Calu3 (cell line): ENCODE measurements around the gene NAALADL2. TPM values are rescaled to one million over a fixed set of nuclear protein-coding genes. Genes with fewer than 3 reads are reported as not detected.

ENCODE experiments used
- BruUV-seq: library from RNA; stranded (reverse); fragments of 400-500 nt; replicated peaks from 2 replicates; lab custom pipeline; 2021; lab: Mats Ljungman, UMichigan
- CTCF ChIA-PET: fragments of 300-600 bp; sonication (Branson Sonifier 250); formaldehyde crosslinking; loops from one replicate; lab custom pipeline; 2022; ENCODE audit warnings: antibody characterized with exemption; lab: Charles Lee
- DNase-seq: peaks from one replicate; pipeline ENCODE4 v3.0.0; 2022
- H3K27ac Mint-ChIP-seq: one replicate; pipeline ENCODE4 v1.8.0; 2022; ENCODE audit warnings: mixed read lengths; ENCODE audit not compliant: unreplicated experiment
- H3K27me3 Mint-ChIP-seq: one replicate; pipeline ENCODE4 v1.8.0; 2022; ENCODE audit warnings: mixed read lengths; ENCODE audit not compliant: unreplicated experiment
- H3K36me3 Mint-ChIP-seq: one replicate; pipeline ENCODE4 v1.8.0; 2022; ENCODE audit warnings: mild to moderate bottlenecking, moderate library complexity, mixed read lengths; ENCODE audit not compliant: insufficient read depth, unreplicated experiment
- H3K4me1 Mint-ChIP-seq: one replicate; pipeline ENCODE4 v1.8.0; 2022; ENCODE audit warnings: mild to moderate bottlenecking, low read depth, mixed read lengths; ENCODE audit not compliant: unreplicated experiment
- H3K4me3 Mint-ChIP-seq: one replicate; pipeline ENCODE4 v1.8.0; 2022; ENCODE audit warnings: mild to moderate bottlenecking, low read depth, moderate library complexity, mixed read lengths; ENCODE audit not compliant: unreplicated experiment
- H3K9me3 Mint-ChIP-seq: one replicate; pipeline ENCODE4 v1.8.0; 2022; ENCODE audit warnings: low read depth, mixed read lengths; ENCODE audit not compliant: unreplicated experiment
- CTCF ChIP-seq: fragments of 200-600 bp; IDR thresholded peaks from one replicate; pipeline ENCODE4 v1.8.0; 2022; ENCODE audit warnings: antibody characterized with exemption; ENCODE audit not compliant: unreplicated experiment
- intact Hi-C: fragments of 100-400 bp; cut with micrococcal nuclease; formaldehyde crosslinking; loops from one replicate; pipeline ENCODE4 v1.10.0; 2022; ENCODE audit not compliant: unreplicated experiment
- total RNA-seq: library from RNA; stranded (reverse); gene quantifications from 2 replicates; pipeline ENCODE4 v1.2.3, GENCODE V29; 2022

NAALADL2 gene
- total RNA-seq, 1 experiment from 2014 or later: 36.9 TPM

GRCh38 chr3:175735866-175736265, 876.7 kb downstream of the NAALADL2 start:
- Mint-ChIP-seq H3K9me3 (peaks cover 13% of the 10 kb centered on the region), H3K27ac (peak overlapping the region; percentile 74), H3K4me3 (no peak overlapping the region), H3K4me1 (peaks cover 42% of the 10 kb centered on the region), H3K36me3 (no peaks in the 10 kb centered on the region), H3K27me3 (no peaks in the 10 kb centered on the region)
- no peak for TF ChIP-seq CTCF
- DNase-seq: no peak
- intact Hi-C loops: loop anchor here (5.0 to 10.0 kb wide), 3 partner anchors 239 to 1321 kb away; no protein-coding TSS in a partner anchor
- CTCF ChIA-PET: no interaction called here
- no TSS peak for BruUV-seq

GRCh38 chr3:175737646-175738572, 878.8 kb downstream of the NAALADL2 start:
- H3K27ac Mint-ChIP-seq: peak overlapping the region; percentile 83
- CTCF ChIA-PET: interaction anchor here (0.8 to 1.1 kb wide), 3 partner anchors 12 to 787 kb away, joined by 3 to 7 read pairs (median 3); no protein-coding TSS in a partner anchor
- no peaks in the 10 kb centered on the region for H3K36me3 Mint-ChIP-seq
- H3K4me1 Mint-ChIP-seq: peaks cover 54% of the 10 kb centered on the region
- peak; percentile 30 for DNase-seq
- no TSS peak for BruUV-seq
- intact Hi-C loops: loop anchor here (1.0 to 10.0 kb wide), 5 partner anchors 131 to 1323 kb away; no protein-coding TSS in a partner anchor
- peaks cover 10% of the 10 kb centered on the region for H3K9me3 Mint-ChIP-seq
- TF ChIP-seq CTCF: no peak
- peak overlapping the region; percentile 8 for H3K4me3 Mint-ChIP-seq
- H3K27me3 Mint-ChIP-seq: no peaks in the 10 kb centered on the region

- Mint-ChIP-seq H3K36me3 (no peaks in the 10 kb centered on the region), H3K27ac (no peak overlapping the region), H3K4me1 (peaks cover 59% of the 10 kb centered on the region), H3K27me3 (no peaks in the 10 kb centered on the region), H3K4me3 (no peak overlapping the region), H3K9me3 (no peaks in the 10 kb centered on the region)
- no peak for TF ChIP-seq CTCF
- BruUV-seq: no TSS peak
- CTCF ChIA-PET: no interaction called here
- intact Hi-C loops: no loop called here
- DNase-seq: no peak
Observed at GRCh38 chr3:175741951-175742350, 882.8 kb downstream of the NAALADL2 start.

GRCh38 chr3:175743733-175744400, 884.7 kb downstream of the NAALADL2 start:
- no peak for TF ChIP-seq CTCF
- no TSS peak for BruUV-seq
- CTCF ChIA-PET: interaction anchor here (0.6 kb wide), 1 partner anchor 655 kb away, joined by 3 read pairs; no protein-coding TSS in a partner anchor
- Mint-ChIP-seq H3K27ac (peak overlapping the region; percentile 31), H3K27me3 (no peaks in the 10 kb centered on the region), H3K4me3 (no peak overlapping the region), H3K4me1 (peaks cover 63% of the 10 kb centered on the region), H3K36me3 (no peaks in the 10 kb centered on the region), H3K9me3 (no peaks in the 10 kb centered on the region)
- no peak for DNase-seq
- intact Hi-C loops: no loop called here
